Measurements from ENCODE around the gene MYT1.

DNA sequence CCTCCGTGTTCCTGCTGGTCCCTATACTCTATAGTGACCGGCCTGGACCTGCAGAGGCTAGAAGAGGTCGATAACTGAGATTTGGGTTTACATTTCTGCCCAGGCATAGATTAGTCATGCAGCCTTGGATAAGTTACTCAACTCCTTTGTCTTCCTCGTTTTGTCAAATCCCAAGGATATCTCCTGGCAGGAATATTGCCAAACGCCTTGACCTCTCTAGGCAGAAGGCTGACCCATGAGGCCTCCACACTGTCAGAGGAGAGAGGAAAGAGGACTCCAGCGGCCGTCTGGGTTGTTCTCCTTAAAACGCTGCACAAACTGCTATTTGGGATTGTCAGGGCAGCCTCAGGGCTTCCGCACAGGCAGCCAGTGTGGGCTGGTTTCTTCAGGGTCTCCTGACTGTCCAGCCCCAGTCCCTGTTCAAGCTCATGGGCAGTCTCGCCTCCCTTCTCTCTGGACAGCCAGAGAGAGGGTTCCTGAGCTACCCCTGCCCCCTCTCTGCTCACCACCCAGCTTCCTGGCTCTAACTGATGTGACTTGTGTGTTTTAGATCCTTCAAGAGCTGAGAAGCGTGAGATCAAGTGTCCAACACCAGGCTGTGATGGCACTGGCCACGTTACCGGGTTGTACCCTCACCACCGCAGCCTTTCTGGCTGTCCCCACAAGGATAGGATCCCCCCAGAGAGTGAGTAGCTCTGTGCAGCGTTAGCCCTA, 46.6 kb downstream of the MYT1 start:
- TF ChIP-seq, protein P1, sequence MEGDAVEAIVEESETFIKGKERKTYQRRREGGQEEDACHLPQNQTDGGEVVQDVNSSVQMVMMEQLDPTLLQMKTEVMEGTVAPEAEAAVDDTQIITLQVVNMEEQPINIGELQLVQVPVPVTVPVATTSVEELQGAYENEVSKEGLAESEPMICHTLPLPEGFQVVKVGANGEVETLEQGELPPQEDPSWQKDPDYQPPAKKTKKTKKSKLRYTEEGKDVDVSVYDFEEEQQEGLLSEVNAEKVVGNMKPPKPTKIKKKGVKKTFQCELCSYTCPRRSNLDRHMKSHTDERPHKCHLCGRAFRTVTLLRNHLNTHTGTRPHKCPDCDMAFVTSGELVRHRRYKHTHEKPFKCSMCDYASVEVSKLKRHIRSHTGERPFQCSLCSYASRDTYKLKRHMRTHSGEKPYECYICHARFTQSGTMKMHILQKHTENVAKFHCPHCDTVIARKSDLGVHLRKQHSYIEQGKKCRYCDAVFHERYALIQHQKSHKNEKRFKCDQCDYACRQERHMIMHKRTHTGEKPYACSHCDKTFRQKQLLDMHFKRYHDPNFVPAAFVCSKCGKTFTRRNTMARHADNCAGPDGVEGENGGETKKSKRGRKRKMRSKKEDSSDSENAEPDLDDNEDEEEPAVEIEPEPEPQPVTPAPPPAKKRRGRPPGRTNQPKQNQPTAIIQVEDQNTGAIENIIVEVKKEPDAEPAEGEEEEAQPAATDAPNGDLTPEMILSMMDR (IDR thresholded peaks at IDR 0.05 in 2 of 3, conservative IDR thresholded peaks at IDR 0.05 in 1 of 3; ENCODE audit: borderline replicate concordance in 1 of 3, insufficient read depth in 1 of 3, low read depth in 2 of 3, low read length in 2 of 3): no peak
- TF ChIP-seq POLR2AphosphoS5 (IDR thresholded peaks at IDR 0.05; ENCODE audit: low read depth, low read length): no peak
- no peak for TF ChIP-seq EZH2 (IDR thresholded peaks at IDR 0.05)
- no peak for TF ChIP-seq CEBPB (IDR thresholded peaks at IDR 0.05; ENCODE audit: low read depth)
- TF ChIP-seq FOSL1 (IDR thresholded peaks at IDR 0.05; ENCODE audit: low read depth): no peak
- TF ChIP-seq, protein P2, sequence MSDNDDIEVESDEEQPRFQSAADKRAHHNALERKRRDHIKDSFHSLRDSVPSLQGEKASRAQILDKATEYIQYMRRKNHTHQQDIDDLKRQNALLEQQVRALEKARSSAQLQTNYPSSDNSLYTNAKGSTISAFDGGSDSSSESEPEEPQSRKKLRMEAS (IDR thresholded peaks at IDR 0.05): no peak

Data from HCT116 (cell line).